Cardiac muscle cell (in vitro differentiated cells and primary cell): Measurements from ENCODE around the gene KIAA1549. TPM values are rescaled to one million over a fixed set of nuclear protein-coding genes. Genes with fewer than 3 reads are reported as not detected.

Experiments used
- DNase-seq, 2 donors: peaks; one replicate each; pipeline versions ENCODE4 v3.0.0 to v3.0.0-alpha.2; 2010 to 2017; ENCODE audit warnings: low read depth in 1 of 2, low spot score in 1 of 2
- H3K27ac ChIP-seq: fragments of 200-600 bp; sonication (generic); 2 replicates; pipeline ENCODE4 v1.5.1; 2016
- H3K27me3 ChIP-seq: fragments of 200-600 bp; sonication (generic); 2 replicates; pipeline ENCODE4 v1.6.0; 2016; ENCODE audit warnings: control low read depth
- H3K36me3 ChIP-seq: fragments of 200-600 bp; sonication (generic); 2 replicates; pipeline ENCODE4 v1.5.1; 2016; ENCODE audit warnings: control low read depth
- H3K4me1 ChIP-seq: fragments of 200-600 bp; sonication (generic); 2 replicates; pipeline ENCODE4 v1.8.1; 2017; ENCODE audit warnings: low read depth, mild to moderate bottlenecking, mixed run types
- H3K4me3 ChIP-seq: fragments of 200-600 bp; sonication (generic); 2 replicates; pipeline ENCODE4 v1.5.1; 2016; ENCODE audit warnings: mild to moderate bottlenecking
- H3K9me3 ChIP-seq: fragments of 200-600 bp; sonication (generic); 2 replicates; pipeline ENCODE4 v1.5.1; 2017; ENCODE audit warnings: low read depth, mild to moderate bottlenecking, control low read depth
- polyA plus RNA-seq: library from polyadenylated mRNA; unstranded; fragments of >200 nt; fragmentation: Nextera tagmentation; extraction: Ambion mirVana; gene quantifications from 2 replicates; pipeline ENCODE4 v1.2.1, GENCODE V29; 2016
- total RNA-seq: library from RNA; depleted of rRNA; stranded (reverse); fragments of >200 nt; gene quantifications from 2 replicates; pipeline ENCODE4 v1.2.3, GENCODE V29; 2016
- TF ChIP-seq, protein P1 (sequence below): IDR thresholded peaks from 2 replicates; pipeline ENCODE4 v1.5.1; 2012; ENCODE audit warnings: low read depth, mild to moderate bottlenecking, low read length

The KIAA1549 gene
- total and polyA plus RNA-seq, 2 experiments from 2014 or later, result 7.5 to 13.6 TPM

DNA sequence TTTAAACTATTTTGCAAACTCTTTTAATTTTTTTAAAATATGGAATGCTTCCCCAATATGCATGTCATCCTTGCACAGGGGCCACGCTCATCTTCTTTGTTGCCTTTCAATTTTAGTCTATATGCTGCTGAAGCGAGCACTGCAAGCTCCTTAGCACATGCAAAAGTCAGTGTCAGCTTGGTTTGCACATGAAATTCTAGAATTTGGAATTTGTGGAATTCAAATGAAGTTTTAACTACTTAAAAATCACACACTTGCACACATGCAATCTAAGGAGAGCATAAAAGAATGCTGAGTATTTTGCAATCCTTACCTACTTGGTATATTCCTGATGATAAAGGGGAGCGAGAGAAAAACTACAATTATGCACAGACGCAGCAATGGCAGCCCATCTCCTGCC, 104.9 kb downstream of the KIAA1549 start:
- H3K9me3 ChIP-seq, result no peaks in the 10 kb centered on the region
- H3K36me3 ChIP-seq, result peaks cover 8% of the 10 kb centered on the region
- no peaks in the 10 kb centered on the region for H3K27me3 ChIP-seq
- no peak for DNase-seq
- TF ChIP-seq, protein P1, sequence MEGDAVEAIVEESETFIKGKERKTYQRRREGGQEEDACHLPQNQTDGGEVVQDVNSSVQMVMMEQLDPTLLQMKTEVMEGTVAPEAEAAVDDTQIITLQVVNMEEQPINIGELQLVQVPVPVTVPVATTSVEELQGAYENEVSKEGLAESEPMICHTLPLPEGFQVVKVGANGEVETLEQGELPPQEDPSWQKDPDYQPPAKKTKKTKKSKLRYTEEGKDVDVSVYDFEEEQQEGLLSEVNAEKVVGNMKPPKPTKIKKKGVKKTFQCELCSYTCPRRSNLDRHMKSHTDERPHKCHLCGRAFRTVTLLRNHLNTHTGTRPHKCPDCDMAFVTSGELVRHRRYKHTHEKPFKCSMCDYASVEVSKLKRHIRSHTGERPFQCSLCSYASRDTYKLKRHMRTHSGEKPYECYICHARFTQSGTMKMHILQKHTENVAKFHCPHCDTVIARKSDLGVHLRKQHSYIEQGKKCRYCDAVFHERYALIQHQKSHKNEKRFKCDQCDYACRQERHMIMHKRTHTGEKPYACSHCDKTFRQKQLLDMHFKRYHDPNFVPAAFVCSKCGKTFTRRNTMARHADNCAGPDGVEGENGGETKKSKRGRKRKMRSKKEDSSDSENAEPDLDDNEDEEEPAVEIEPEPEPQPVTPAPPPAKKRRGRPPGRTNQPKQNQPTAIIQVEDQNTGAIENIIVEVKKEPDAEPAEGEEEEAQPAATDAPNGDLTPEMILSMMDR, result no peak
- H3K4me3 ChIP-seq, result no peak overlapping the region
- H3K27ac ChIP-seq, result no peak overlapping the region
- H3K4me1 ChIP-seq, result peaks cover 9% of the 10 kb centered on the region

DNA sequence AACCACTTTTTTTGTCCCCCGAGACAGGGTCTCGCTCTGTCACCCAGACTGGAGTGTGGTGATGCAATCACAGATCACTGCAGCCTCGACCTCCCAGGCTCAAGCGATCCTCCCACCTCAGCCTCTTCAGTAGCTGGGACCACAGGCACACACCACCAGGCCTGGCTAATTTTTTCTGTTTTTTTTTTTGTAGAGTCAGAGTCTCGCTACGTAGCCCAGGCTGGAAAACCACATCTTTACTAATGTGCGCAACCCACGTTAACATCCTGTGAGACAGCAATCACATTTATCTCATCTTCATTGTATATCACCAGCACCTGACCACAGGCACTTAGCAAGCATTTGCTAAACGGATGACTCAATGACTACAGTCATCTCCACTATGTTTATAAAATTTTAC, 105.4 kb downstream of the KIAA1549 start:
- TF ChIP-seq, protein P1, result no peak
- peak in 1 of 2 donors; percentile 57 for DNase-seq
- H3K27ac ChIP-seq, result no peak overlapping the region

DNA sequence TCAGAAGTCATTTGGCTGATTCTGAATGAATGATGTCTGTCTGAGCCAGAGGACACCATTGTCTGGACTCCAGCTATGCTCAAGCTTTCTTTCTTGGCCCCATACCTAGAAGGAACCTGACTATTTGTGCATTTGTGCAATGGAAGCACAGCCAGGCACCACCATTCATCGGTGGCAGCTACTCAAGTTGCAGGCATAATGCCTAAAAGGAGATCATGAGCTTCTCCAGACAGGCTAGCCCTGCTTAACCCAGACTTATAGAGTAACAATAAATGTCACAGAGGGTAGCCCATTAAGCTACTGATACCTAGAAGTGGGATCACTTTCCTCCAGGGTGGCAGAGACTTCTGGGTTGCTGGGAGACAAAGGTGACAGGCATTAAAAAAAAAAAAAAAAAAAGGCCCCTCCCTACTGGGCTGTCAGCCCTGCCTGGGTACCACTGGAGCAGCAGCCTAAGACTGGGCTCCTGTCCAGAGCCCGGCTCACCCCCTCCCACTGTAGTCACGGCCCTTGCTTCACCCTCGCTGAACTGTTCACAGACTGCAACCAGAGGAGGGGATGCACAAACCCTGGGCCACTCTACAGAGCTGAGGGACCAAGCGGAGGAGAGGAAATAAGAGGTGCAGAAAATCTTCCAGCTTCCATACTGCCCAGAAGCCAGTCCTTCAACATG, 107.8 kb downstream of the KIAA1549 start:
- Histone ChIP-seq H3K27me3 (no peaks in the 10 kb centered on the region), H3K27ac (no peak overlapping the region), H3K36me3 (peaks cover 23% of the 10 kb centered on the region), H3K4me3 (no peak overlapping the region), H3K9me3 (no peaks in the 10 kb centered on the region), H3K4me1 (no peaks in the 10 kb centered on the region)
- no peak for DNase-seq
- TF ChIP-seq, protein P1, result no peak

More for the DNA sequence above, 105.4 kb downstream of the KIAA1549 start:
- no peaks in the 10 kb centered on the region for H3K27me3 ChIP-seq
- H3K4me3 ChIP-seq, result no peak overlapping the region
- H3K9me3 ChIP-seq, result no peaks in the 10 kb centered on the region
- H3K36me3 ChIP-seq, result peaks cover 11% of the 10 kb centered on the region
- H3K4me1 ChIP-seq, result peaks cover 9% of the 10 kb centered on the region

DNA sequence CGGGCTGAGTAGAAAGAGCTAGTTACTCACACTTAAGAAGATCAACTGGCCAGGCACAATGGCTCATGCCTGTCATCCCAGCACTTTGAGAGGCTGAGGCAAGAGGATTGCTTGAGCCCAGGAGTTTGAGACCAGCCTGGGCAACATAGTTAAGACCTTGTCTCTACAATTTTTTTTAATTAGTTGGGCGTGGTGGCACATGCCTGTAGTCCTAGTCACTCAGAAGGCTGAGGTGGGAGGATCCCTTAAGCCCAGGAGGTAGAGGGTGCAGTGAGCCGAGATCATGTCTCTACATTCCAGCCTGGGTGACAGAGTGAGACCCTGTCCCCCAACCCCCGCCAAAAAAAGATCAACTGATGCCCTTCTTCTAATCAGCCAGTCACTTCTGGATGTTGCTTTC, 108.6 kb downstream of the KIAA1549 start:
- DNase-seq, result no peak
- Histone ChIP-seq H3K4me1 (no peaks in the 10 kb centered on the region), H3K36me3 (peaks cover 25% of the 10 kb centered on the region), H3K4me3 (no peak overlapping the region), H3K9me3 (no peaks in the 10 kb centered on the region), H3K27ac (no peak overlapping the region), H3K27me3 (no peaks in the 10 kb centered on the region)
- TF ChIP-seq, protein P1, result no peak

DNA sequence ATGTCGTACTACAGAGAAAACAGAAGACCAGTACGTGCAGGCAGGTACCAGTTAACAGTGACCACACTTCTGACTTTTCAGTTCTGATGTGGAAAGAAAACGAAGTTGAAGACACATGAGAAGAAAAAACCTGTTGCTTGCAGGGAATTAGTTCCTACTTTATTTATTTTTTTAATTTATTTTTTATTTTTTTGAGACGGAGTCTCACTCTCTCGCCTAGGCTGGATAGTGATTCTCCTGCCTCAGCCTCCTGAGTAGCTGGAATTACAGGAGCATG, 109.4 kb downstream of the KIAA1549 start:
- H3K4me1 ChIP-seq, result no peaks in the 10 kb centered on the region
- no peak overlapping the region for H3K27ac ChIP-seq
- H3K9me3 ChIP-seq, result no peaks in the 10 kb centered on the region
- DNase-seq, result no peak
- no peak overlapping the region for H3K4me3 ChIP-seq
- peaks cover 28% of the 10 kb centered on the region for H3K36me3 ChIP-seq
- no peaks in the 10 kb centered on the region for H3K27me3 ChIP-seq
- TF ChIP-seq, protein P1, result no peak
